ENCODE data around the gene KCNQ2.

The KCNQ2 gene

DNA sequence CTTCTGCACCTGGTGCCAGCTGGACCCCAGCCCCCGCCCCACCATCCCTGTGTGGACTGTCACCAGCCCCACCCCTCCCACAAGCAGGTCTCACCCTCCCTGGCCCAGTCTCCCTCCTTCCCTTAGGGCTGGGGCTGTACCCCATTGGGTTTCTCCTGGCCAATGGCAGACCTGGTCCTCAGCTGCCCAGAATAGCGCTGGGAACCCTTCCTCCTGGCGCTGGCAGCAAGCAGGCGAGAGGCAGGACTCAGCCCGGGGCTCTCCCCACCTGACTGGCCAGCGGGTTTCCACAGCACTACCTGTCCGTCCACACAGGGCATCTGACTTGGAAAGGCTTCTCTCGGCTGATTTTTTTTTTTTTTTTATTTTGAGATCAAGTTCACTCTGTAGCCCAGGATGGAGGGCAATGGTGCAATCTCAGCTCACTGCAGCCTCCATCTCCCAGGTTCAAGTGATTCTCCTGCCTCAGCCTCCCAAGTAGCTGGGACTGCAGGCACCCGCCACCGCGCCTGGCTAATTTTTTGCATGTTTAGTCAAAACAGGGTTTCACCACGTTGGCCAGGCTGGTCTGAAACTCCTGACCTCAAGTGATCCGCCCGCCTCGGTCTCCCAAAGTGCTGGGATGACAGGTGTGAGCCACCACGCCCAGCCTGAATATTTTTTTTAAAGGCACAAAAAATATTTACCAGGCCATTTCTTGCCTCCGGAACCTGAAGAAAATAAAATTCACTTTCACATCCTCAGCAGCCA is 89.7 kb downstream of the KCNQ2 start:
- TF ChIP-seq GATA2 (IDR thresholded peaks at IDR 0.05; ENCODE audit: low read depth, low read length) = no peak
- TF ChIP-seq GATA3 (IDR thresholded peaks at IDR 0.05; ENCODE audit: low read depth, low read length) = no peak

DNA sequence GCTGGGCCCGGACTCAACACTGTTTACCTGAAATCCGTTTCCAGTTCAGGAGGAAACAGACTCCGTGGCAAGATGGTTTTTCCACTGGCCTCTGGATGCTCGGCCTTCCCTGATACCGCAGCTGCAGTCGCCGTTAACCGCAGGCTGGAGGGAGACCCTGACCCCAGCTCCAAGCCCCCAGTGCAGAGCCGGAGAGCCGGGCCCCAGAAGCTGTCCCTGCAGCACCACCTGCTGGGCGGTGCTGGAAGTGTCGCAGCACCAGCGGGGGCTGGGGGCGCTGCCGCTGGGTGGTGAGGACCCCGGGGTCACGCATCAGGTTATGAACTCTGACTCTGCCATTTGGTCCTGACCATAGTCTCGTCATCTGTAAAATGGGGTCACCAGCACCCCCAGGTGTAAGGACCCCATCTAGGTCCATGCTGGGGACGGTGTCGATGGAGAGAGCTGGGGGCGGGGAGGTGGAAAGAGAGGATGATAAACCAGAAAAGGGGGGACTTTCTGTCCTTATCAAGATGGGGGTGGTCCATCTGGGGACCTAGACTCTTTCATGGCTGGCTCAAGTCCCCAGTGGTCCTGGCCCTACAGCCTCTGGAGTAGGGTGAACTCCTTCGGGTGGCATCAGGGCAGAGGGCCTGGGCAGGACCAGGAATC is 90.5 kb downstream of the KCNQ2 start:
- TF ChIP-seq GATA2 (IDR thresholded peaks at IDR 0.05; ENCODE audit: low read depth, low read length) (no peak), GATA3 (IDR thresholded peaks at IDR 0.05; ENCODE audit: low read depth, low read length) (no peak)

DNA sequence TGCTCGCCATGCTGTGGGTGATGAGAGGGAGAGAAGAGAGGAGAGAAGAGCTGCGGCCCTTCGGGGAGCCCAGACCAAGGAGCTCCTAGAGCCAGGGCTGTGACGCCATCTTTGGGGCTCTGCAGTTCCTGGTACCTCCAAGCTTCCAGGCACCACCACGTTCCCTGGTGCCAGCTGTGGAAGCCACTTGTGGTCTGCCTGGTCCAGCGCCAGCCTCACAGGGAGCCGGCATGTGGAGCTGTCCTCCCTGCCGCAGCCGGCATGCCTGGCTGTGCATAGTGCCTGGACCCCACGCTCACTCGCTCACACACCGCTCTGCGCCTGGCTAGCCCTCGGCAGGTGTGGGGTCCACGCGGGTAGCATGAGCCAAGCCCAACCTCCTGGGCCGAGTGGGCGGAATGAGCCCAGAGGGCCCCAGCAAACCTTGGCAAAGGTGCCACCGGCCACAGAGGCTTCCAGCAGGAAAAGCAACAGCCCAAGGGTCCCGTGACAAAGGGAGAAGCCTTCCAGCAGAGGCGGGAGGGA is 92.0 kb downstream of the KCNQ2 start:
- TF ChIP-seq GATA3 (IDR thresholded peaks at IDR 0.05; ENCODE audit: low read depth, low read length) = no peak
- no peak for TF ChIP-seq GATA2 (IDR thresholded peaks at IDR 0.05; ENCODE audit: low read depth, low read length)

DNA sequence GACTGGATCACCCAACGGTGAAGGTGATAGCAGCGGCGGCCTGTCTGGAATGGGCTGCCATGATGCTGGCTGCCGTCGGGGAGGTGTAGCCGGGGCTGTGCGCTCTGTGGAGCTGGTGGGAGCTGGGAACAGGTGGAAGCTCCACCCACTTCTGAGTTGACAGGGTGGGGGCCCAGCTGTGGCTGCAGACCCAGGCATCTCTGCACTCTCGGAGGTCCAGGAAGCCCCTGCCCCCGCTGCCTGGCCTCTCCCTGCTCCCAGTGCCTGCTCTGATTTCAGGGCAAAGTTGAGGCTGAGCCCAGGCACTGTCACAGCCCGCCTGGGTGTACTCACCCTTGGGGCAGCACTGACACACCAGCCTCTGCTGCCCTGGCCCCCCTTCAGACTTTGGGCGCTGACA is 93.2 kb downstream of the KCNQ2 start:
- TF ChIP-seq GATA2 (IDR thresholded peaks at IDR 0.05; ENCODE audit: low read depth, low read length) = no peak
- TF ChIP-seq GATA3 (IDR thresholded peaks at IDR 0.05; ENCODE audit: low read depth, low read length) = no peak

DNA sequence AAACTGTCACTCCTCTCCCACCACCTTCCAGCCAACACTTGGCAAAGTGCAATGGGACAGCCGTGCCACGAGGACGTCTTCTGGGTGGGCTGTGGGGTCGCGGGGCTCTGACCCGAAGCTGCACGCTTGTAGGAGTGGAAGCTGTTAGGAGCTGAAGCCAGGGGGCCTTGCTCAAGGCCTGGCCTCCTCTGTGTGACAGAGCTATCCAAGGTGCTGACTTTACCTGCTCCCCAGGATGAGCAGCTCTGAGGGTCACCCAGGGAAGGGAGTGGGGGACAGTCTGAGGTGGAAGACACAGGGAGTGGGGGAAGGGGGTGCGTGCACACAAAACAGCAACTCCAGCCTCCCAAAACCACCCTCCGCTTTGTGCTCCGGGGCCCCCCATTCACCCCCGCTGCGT is 93.8 kb downstream of the KCNQ2 start:
- TF ChIP-seq GATA2 (IDR thresholded peaks at IDR 0.05; ENCODE audit: low read depth, low read length) (no peak), GATA3 (IDR thresholded peaks at IDR 0.05; ENCODE audit: low read depth, low read length) (no peak)

DNA sequence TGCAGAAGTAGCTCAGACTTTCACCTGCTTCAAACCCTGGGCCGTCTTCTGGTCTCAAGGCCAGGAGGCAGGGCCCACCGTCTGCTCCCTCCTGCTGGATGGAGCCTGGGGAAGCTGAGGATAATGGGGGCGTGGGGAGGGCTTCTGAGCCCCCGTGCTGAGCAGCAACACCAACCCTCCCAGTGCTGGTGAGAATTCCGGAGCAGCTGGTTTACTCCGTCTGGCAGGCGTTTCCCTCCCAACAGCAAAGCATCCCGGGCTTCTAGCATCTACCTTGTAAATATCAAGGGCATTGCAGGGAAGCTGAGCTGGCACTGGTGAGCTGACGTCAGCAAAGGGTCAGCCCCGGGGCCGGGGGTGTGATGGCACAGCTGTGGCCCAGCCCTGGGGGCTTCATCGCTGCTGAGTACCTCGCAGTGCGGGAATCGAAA is 94.5 kb downstream of the KCNQ2 start:
- TF ChIP-seq GATA3 (IDR thresholded peaks at IDR 0.05; ENCODE audit: low read depth, low read length) (no peak), GATA2 (IDR thresholded peaks at IDR 0.05; ENCODE audit: low read depth, low read length) (no peak)

DNA sequence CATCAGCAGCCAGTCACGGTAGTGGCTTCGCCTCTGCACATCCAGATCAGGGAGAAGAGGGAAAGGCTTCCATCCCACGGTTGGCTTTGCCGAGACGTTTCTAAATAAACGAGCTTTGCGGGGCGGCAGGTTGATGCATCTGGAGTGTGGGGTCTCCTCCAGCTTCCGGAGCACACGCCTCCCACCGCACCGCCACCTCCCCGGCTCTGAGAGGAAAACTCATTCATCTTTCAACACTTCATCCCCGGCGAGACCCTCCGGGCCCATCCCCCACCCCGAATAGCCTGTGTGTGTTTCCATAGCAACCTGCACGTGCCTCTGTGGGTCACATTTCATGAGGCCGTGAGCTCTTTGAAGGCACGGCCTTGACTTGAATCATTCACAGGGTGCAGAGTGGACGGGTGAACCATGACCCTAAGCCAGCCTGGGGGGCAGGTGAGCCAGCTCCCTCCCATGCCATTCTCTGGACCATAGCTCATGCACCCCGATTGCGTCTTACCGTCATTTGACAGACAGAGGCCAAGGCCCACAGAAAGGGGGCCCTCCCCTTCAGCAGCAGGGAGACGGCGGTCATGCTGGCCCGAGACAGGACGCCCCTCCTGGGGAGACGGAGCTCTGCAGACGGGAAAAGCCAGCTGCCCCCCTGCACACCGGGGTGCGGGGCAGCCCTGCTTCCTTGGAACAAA is 95.1 kb downstream of the KCNQ2 start:
- no peak for TF ChIP-seq GATA2 (IDR thresholded peaks at IDR 0.05; ENCODE audit: low read depth, low read length)
- TF ChIP-seq GATA3 (IDR thresholded peaks at IDR 0.05; ENCODE audit: low read depth, low read length) = no peak

DNA sequence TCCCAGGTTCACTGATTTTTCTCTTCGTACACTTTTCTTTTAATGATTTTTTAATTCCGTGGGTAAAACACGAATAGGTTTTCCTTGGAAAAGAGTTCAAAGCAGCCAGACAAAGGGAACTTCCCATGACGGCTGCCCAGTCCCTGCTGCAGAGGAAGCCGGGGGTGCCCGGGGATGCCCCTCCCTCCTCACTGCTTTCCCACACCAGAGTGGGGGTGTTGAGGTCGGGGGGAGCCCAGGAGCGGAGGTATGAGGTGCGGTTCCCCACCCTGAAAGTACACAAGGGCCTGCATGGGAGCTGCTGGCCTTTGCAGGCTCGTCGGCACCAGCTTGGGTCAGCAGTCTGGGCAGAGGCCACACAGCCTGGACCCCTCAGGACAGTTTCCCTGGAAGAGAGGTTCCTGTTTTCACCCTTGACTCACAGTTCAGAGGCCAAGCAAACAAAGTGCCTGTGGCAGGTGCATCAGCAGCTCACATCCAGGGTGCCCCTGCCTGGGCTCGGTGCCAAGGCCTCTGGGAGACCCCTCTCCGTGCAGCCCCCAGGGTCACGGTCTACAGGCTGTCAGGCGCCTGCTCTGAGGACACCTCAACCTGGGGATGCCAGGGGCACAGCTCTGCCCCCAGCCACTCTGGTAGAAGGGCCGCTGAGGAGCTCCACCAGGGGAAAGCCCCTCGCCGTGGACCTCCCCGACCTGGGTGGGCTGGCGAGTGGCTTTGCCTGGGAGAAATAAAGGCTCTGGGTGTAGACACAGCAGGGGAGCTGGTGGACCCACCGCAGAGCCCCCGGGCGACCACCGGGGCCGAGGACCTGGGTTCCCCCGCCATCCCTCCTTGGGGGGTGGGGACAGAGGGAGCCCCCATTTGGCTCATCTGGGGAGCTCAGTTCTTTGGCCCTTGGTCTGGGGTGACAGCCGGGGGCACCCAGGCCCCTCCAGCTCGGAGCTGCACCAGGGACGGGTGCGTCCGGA is 95.9 kb downstream of the KCNQ2 start:
- no peak for TF ChIP-seq GATA3 (IDR thresholded peaks at IDR 0.05; ENCODE audit: low read depth, low read length)
- TF ChIP-seq GATA2 (IDR thresholded peaks at IDR 0.05; ENCODE audit: low read depth, low read length) = no peak

DNA sequence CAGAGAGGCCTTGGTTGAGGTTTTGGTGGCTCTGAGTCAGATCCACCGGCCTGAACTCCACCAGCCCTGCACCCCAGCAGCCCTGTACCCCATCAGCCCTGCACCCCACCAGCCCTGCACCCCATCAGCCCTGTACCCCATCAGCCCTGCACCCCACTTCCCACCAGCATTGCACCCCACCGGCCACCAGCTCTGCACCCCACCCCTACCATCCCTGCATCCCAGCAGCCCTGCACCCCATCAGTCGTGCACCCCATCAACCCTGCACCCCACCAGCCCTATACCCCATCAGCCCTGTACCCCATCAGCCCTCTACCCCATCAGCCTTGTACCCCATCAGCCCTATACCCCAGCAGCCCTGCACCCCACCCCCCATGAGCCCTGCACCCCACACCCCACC is 97.0 kb downstream of the KCNQ2 start:
- no peak for TF ChIP-seq GATA2 (IDR thresholded peaks at IDR 0.05; ENCODE audit: low read depth, low read length)
- no peak for TF ChIP-seq GATA3 (IDR thresholded peaks at IDR 0.05; ENCODE audit: low read depth, low read length)

DNA sequence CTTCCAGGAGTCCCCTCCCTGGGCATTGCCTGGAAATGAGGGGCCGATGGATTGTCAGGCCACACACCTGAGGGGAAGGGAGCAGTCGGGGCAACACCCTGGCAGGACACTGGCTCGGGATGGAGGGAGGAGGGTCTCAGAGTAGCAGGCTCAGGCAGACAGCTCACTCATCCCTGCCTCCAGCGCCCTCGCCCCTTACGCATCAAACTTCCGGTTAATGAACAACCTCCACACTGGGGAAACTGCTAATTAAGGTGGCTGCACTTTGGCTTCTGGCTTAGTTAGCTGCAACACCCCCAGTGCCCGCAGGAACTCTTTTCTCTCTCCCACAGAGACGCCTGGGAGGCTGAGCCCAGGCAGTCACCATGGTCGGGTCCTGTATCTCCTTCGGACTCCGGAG is 98.0 kb downstream of the KCNQ2 start:
- TF ChIP-seq GATA3 (IDR thresholded peaks at IDR 0.05; ENCODE audit: low read depth, low read length) (no peak), GATA2 (IDR thresholded peaks at IDR 0.05; ENCODE audit: low read depth, low read length) (no peak)

DNA sequence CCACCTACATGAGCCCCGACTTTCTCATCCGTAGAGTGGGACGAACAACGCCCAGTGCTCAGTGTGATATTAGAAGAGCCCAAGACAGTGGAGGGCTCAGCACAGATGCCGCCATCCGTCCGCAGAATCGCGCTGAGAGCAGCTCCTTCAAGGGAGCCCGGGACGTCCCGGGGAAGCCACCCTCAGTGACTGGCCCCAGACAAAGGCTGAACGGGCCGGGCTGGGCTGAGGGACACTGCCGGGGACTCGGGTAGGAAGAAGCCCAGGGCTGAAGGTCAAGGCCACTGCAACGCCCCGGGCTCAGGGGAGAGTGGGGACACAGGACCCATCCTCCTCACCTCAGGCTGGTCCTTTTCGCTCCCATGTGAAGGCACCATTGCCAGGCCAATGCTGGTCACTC is 98.5 kb downstream of the KCNQ2 start:
- TF ChIP-seq GATA2 (IDR thresholded peaks at IDR 0.05; ENCODE audit: low read depth, low read length) (no peak), GATA3 (IDR thresholded peaks at IDR 0.05; ENCODE audit: low read depth, low read length) (no peak)

DNA sequence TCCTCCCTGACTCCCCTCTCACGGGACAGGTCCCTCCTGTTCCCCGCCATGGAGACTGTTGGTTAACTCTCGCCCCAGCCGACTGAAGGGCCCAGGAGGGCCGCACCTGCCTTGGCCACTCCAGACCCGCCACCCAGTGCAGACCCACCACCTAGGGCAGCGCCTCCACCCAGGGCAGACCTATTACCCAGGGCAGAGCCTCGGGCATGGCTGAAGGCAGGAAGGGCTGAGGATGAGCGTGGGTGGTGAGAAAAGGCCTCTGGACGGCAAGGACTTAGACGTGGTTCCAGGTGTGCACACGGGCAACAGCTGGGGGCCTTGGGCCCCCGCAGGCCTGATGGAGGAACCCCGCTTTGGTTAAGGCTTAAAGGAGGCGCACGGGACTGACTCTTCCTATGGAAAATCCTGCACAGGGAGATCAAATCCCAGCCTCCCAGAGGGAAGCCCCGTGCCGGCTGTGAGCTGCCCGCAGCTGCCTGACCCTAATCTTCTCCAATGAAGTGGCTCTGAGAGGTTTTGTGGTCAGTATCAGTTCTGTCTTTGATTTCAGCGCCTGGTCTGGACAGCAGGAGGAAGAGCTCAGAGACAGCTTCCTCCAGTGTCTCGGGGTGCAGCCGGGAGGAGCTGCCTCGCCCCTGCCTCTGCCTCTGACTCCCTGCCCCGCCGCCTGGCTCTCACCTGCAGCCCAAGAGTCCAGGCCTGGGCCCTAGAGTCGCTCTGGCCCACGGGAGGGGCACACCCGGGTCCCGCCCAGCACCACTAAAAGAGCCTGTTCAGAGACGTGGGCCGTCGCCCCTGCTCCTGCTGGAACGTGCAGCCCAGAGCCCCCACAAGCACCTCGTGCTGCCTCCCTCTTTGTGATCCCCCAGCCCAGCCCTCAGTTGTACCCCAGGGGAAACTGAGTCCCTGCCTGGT is 99.2 kb downstream of the KCNQ2 start:
- no peak for TF ChIP-seq GATA3 (IDR thresholded peaks at IDR 0.05; ENCODE audit: low read depth, low read length)
